GM06990 (cell line): Measurements from ENCODE around the gene CTNNA3.

ENCODE experiments used
- DNase-seq: peaks from one replicate; pipeline ENCODE4 v3.0.0-alpha.2; 2011; ENCODE audit not compliant: insufficient read length; ENCODE audit errors: extremely low read depth
- H3K27me3 ChIP-seq: replicated peaks from 2 replicates; pipeline ENCODE4 v1.6.0; 2011; ENCODE audit warnings: low read length; ENCODE audit not compliant: control insufficient read depth, insufficient read depth
- H3K36me3 ChIP-seq: 2 replicates; pipeline ENCODE4 v1.5.1; 2011; ENCODE audit warnings: low read length; ENCODE audit not compliant: control insufficient read depth, insufficient read depth
- H3K4me3 ChIP-seq: replicated peaks from 2 replicates; pipeline ENCODE4 v1.5.1; 2011; ENCODE audit warnings: low read depth, mild to moderate bottlenecking, control low read depth, low read length
- CTCF ChIP-seq: IDR thresholded peaks from 2 replicates; pipeline ENCODE4 v1.5.1; 2011; ENCODE audit warnings: low read length, control low read depth, mild to moderate bottlenecking, inconsistent platforms; ENCODE audit not compliant: insufficient read depth, poor library complexity, severe bottlenecking

The CTNNA3 gene

GRCh38 chr10:66277481-66277880 is 1418.5 kb downstream of the CTNNA3 start:
- Histone ChIP-seq H3K27me3 (no peaks in the 10 kb centered on the region), H3K4me3 (no peak overlapping the region), H3K36me3 (no peaks in the 10 kb centered on the region)
- peak; percentile 28 for TF ChIP-seq CTCF
- no peak for DNase-seq

GRCh38 chr10:66273966-66274519 is 1422.0 kb downstream of the CTNNA3 start:
- H3K27me3 ChIP-seq = no peaks in the 10 kb centered on the region
- H3K36me3 ChIP-seq = no peaks in the 10 kb centered on the region
- H3K4me3 ChIP-seq = no peak overlapping the region
- TF ChIP-seq CTCF = no peak
- no peak for DNase-seq

GRCh38 chr10:66265398-66265797 is 1430.6 kb downstream of the CTNNA3 start:
- DNase-seq = no peak
- no peaks in the 10 kb centered on the region for H3K36me3 ChIP-seq
- no peaks in the 10 kb centered on the region for H3K27me3 ChIP-seq
- TF ChIP-seq CTCF = no peak
- H3K4me3 ChIP-seq = no peak overlapping the region

- TF ChIP-seq CTCF = no peak
Measured at GRCh38 chr10:66259836-66260235, 1436.2 kb downstream of the CTNNA3 start.

GRCh38 chr10:66258693-66259092 is 1437.3 kb downstream of the CTNNA3 start:
- Histone ChIP-seq H3K27me3 (no peaks in the 10 kb centered on the region), H3K4me3 (no peak overlapping the region), H3K36me3 (no peaks in the 10 kb centered on the region)
- no peak for TF ChIP-seq CTCF
- no peak for DNase-seq

More at GRCh38 chr10:66259836-66260235, 1436.2 kb downstream of the CTNNA3 start:
- Histone ChIP-seq H3K27me3 (no peaks in the 10 kb centered on the region), H3K36me3 (no peaks in the 10 kb centered on the region), H3K4me3 (no peak overlapping the region)
- DNase-seq = no peak

GRCh38 chr10:66257801-66258200 is 1438.2 kb downstream of the CTNNA3 start:
- H3K4me3 ChIP-seq = no peak overlapping the region
- H3K36me3 ChIP-seq = no peaks in the 10 kb centered on the region
- no peaks in the 10 kb centered on the region for H3K27me3 ChIP-seq
- TF ChIP-seq CTCF = no peak
- DNase-seq = no peak
